Breast epithelium (tissue), 3 donors: ENCODE results near the gene KCNQ5.

Experiments used
- CTCF ChIP-seq, 3 donors: fragments of 450-650 bp; IDR thresholded peaks; one replicate each; pipeline ENCODE4 v1.5.1; 2016 to 2017; ENCODE audit warnings: antibody characterized with exemption in 3 of 3, mild to moderate bottlenecking in 3 of 3, moderate library complexity in 3 of 3
- POLR2A ChIP-seq: fragments of 450-650 bp; IDR thresholded peaks from one replicate; pipeline ENCODE4 v1.6.1; 2016; ENCODE audit warnings: antibody characterized with exemption, mild to moderate bottlenecking, moderate library complexity

DNA sequence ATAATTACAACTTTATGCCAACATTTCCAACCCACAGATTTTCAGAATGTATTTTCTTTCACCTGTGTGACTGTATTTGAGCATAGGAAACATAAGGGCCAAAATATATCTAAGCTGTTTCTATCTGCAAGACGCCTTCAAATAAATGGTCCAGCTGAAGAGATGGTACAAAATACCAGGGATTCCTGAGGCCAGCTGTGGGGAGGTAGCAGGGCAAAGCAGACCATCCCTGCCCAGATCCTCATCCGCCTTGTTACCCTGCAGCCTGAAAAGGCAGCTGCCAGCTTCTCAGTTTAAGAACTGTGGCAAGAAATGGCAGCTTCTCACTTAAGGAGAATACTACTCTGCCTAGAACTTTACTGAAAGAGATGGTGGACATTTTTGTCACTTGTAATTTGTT, 460.1 kb downstream of the KCNQ5 start:
- TF ChIP-seq CTCF (IDR thresholded peaks at IDR 0.05): no peak
- no peak for TF ChIP-seq POLR2A
